Right lobe of liver (tissue), 6 donors: ENCODE data around the gene FHOD1. TPM values are rescaled to one million over a fixed set of nuclear protein-coding genes. Genes with fewer than 3 reads are reported as not detected.

Source experiments
- ATAC-seq, 4 donors: fragments of 200-7000 bp; cut with Tn5 transposase; one replicate each; pipeline ENCODE4 v1.9.1; 2020; ENCODE audit warnings: mild to moderate bottlenecking in 4 of 4, moderate library complexity in 4 of 4
- DNase-seq, 3 donors: peaks; one replicate each; pipeline ENCODE4 v3.0.0-alpha.2; 2020
- H3K27ac ChIP-seq, 3 donors: fragments of 200-600 bp; one replicate each; pipeline ENCODE4 v1.8.0; 2022
- H3K27me3 ChIP-seq, 2 donors: fragments of 200-600 bp; one replicate each; pipeline ENCODE4 v1.8.0; 2022
- H3K36me3 ChIP-seq, 4 donors: fragments of 200-600 bp; sonication (generic) in 1 of 4; one replicate each; pipeline versions ENCODE4 v1.5.1 to v1.8.0; 2017 to 2022; ENCODE audit warnings: control low read depth in 1 of 4
- H3K4me1 ChIP-seq, 4 donors: fragments of 200-600 bp; sonication (generic) in 1 of 4; one replicate each; pipeline versions ENCODE4 v1.5.1 to v1.8.0; 2017 to 2022; ENCODE audit warnings: control low read depth in 1 of 4
- H3K4me3 ChIP-seq, 3 donors: fragments of 200-600 bp; one replicate each; pipeline ENCODE4 v1.8.0; 2022
- H3K9me3 ChIP-seq, 4 donors: fragments of 200-600 bp; sonication (generic) in 1 of 4; one replicate each; pipeline versions ENCODE4 v1.5.1 to v1.8.0; 2017 to 2022; ENCODE audit warnings: control low read depth in 1 of 4
- CTCF ChIP-seq, 4 donors: fragments of 200-600 bp in 3 of 4; fragments of 450-650 bp in 1 of 4; IDR thresholded peaks; one replicate each; pipeline versions ENCODE4 v1.5.1 to v1.8.0; 2016 to 2022; ENCODE audit warnings: antibody characterized with exemption in 4 of 4, mild to moderate bottlenecking in 2 of 4
- POLR2A ChIP-seq: fragments of 450-650 bp; IDR thresholded peaks from one replicate; pipeline ENCODE4 v1.6.1; 2017; ENCODE audit warnings: antibody characterized with exemption, mild to moderate bottlenecking
- WGBS: methylation state at CpG from one replicate; pipeline ENCODE4 v1.1.6; 2018; ENCODE audit warnings: low coverage, low lambda C conversion rate; ENCODE audit not compliant: insufficient coverage; ENCODE audit errors: missing lambda C conversion rate; 5-methylcytosine and 5-hydroxymethylcytosine counted together
- intact Hi-C, 2 donors: fragments of 100-400 bp; cut with DNase I; formaldehyde crosslinking; loops; one replicate each; pipeline versions ENCODE4 v1.11.2 to v1.14.1; 2022
- total RNA-seq, 6 experiments: library from RNA; depleted of rRNA in 2 of 6; stranded (reverse); fragments of >200 nt in 2 of 6; fragmentation: NEBNext Ultra II Directional in 3 of 6; extraction: Animal tissue kit (Norgen Biotek cat#: 25700) in 3 of 6; gene quantifications; one replicate each; pipeline versions ENCODE4 v1.1.0 to v1.2.4, GENCODE V29; 2016 to 2023
- donor health status: DM: no; HTN: yes; CAD: no.
- donor health status: DM: no; HTN: no; CAD: no.
- donor health status: DM: no; HTN: no; CAD: no.
- donor health status: DM: no; HTN: yes; CAD: no.
- donor health status: DM: no; HTN: yes; CAD: no.

The FHOD1 gene
- total RNA-seq, 6 experiments from 2014 or later = 2.3 to 9.6 (median 3.5) TPM

- no peak for DNase-seq
- H3K27me3 ChIP-seq = no peaks in the 10 kb centered on the region
- H3K4me3 ChIP-seq = no peak overlapping the region
- WGBS = 100% methylated on average over 1 of the region's 3 CpGs
- TF ChIP-seq POLR2A (no peak), CTCF (IDR thresholded peaks at IDR 0.05) (no peak)
- peaks cover 0 to 14% (median 0%) of the 10 kb centered on the region in 4 donors for H3K4me1 ChIP-seq
- intact Hi-C loops = no loop called here
- no peak overlapping the region for H3K27ac ChIP-seq
- no peak for ATAC-seq
- no peaks in the 10 kb centered on the region for H3K9me3 ChIP-seq
- peaks cover 0 to 6% (median 0%) of the 10 kb centered on the region in 4 donors for H3K36me3 ChIP-seq
Observed at GRCh38 chr16:67206838-67207248, 40.4 kb downstream of the FHOD1 start.

- ATAC-seq (no peak), DNase-seq (no peak)
- H3K27me3 ChIP-seq = no peaks in the 10 kb centered on the region
- H3K36me3 ChIP-seq = peaks cover 0 to 6% (median 0%) of the 10 kb centered on the region in 4 donors
- H3K4me3 ChIP-seq = no peak overlapping the region
- H3K9me3 ChIP-seq = no peaks in the 10 kb centered on the region
- H3K27ac ChIP-seq = no peak overlapping the region
- H3K4me1 ChIP-seq = peaks cover 0 to 14% (median 0%) of the 10 kb centered on the region in 4 donors
- TF ChIP-seq CTCF (IDR thresholded peaks at IDR 0.05) (no peak), POLR2A (no peak)
- WGBS = 89% methylated on average over 3 of the region's 8 CpGs
- intact Hi-C loops = no loop called here
Observed at GRCh38 chr16:67206129-67206837, 41.0 kb downstream of the FHOD1 start.

GRCh38 chr16:67204076-67204475 lies 43.2 kb downstream of the FHOD1 start:
- DNase-seq = no peak
- Histone ChIP-seq H3K27ac (no peak overlapping the region), H3K27me3 (no peaks in the 10 kb centered on the region), H3K36me3 (peaks cover 0 to 6% (median 0%) of the 10 kb centered on the region in 4 donors), H3K4me3 (no peak overlapping the region), H3K9me3 (no peaks in the 10 kb centered on the region), H3K4me1 (peaks cover 0 to 3% (median 0%) of the 10 kb centered on the region in 4 donors)
- ATAC-seq = no peak
- intact Hi-C loops = no loop called here
- TF ChIP-seq POLR2A = no peak
- TF ChIP-seq CTCF (IDR thresholded peaks at IDR 0.05) = no peak
- WGBS = 100% methylated on average over 1 of the region's 4 CpGs

- H3K9me3 ChIP-seq = no peaks in the 10 kb centered on the region
- intact Hi-C loops = no loop called here
- TF ChIP-seq POLR2A (no peak), CTCF (IDR thresholded peaks at IDR 0.05) (no peak)
- H3K27ac ChIP-seq = no peak overlapping the region
- H3K4me1 ChIP-seq = peaks cover 0 to 7% (median 0%) of the 10 kb centered on the region in 4 donors
- H3K4me3 ChIP-seq = no peak overlapping the region
- ATAC-seq (no peak), DNase-seq (no peak)
- H3K27me3 ChIP-seq = no peaks in the 10 kb centered on the region
- peaks cover 0 to 12% (median 1%) of the 10 kb centered on the region in 4 donors for H3K36me3 ChIP-seq
- 84% methylated on average over 7 of the region's 23 CpGs for WGBS
Observed at GRCh38 chr16:67202956-67203493, 44.3 kb downstream of the FHOD1 start.
